Retinal pigment epithelial cell (primary cell): ENCODE data around the gene RNF126.
"Not testable (repeated sequence)": the region's sequence is repeated elsewhere in the genome, so short reads cannot be mapped to it uniquely, and the experiment has no call there.

Experiments
- DNase-seq: peaks from one replicate; pipeline ENCODE4 v3.0.0-alpha.2; 2010; ENCODE audit warnings: low read depth
- H3K4me3 ChIP-seq: 2 replicates; pipeline ENCODE4 v1.5.1; 2011; ENCODE audit warnings: mild to moderate bottlenecking, low read length, control low read depth, moderate library complexity
- TF ChIP-seq, protein P1 (sequence below): conservative IDR thresholded peaks from 2 replicates; pipeline ENCODE4 v1.5.1; 2011; ENCODE audit warnings: low read depth, low read length, control low read depth, inconsistent platforms

RNF126 gene

DNA sequence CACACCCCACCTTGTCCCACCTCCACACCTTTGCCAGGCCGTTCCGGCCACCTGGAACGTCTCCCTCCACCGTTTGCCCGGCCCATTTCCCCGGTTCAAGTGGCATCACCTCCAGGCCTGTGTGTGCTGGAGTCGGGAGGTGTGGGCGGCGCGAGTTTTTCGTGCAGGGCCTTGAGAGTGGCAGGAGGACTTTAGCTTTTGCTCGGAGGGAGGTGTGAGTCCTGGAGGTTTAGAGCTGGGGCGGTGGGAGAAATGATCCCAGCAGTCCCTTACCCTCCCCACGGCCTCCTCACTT lies 41.4 kb upstream of the RNF126 start:
- TF ChIP-seq, protein P1, sequence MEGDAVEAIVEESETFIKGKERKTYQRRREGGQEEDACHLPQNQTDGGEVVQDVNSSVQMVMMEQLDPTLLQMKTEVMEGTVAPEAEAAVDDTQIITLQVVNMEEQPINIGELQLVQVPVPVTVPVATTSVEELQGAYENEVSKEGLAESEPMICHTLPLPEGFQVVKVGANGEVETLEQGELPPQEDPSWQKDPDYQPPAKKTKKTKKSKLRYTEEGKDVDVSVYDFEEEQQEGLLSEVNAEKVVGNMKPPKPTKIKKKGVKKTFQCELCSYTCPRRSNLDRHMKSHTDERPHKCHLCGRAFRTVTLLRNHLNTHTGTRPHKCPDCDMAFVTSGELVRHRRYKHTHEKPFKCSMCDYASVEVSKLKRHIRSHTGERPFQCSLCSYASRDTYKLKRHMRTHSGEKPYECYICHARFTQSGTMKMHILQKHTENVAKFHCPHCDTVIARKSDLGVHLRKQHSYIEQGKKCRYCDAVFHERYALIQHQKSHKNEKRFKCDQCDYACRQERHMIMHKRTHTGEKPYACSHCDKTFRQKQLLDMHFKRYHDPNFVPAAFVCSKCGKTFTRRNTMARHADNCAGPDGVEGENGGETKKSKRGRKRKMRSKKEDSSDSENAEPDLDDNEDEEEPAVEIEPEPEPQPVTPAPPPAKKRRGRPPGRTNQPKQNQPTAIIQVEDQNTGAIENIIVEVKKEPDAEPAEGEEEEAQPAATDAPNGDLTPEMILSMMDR = no peak
- H3K4me3 ChIP-seq = no peak overlapping the region
- no peak for DNase-seq

DNA sequence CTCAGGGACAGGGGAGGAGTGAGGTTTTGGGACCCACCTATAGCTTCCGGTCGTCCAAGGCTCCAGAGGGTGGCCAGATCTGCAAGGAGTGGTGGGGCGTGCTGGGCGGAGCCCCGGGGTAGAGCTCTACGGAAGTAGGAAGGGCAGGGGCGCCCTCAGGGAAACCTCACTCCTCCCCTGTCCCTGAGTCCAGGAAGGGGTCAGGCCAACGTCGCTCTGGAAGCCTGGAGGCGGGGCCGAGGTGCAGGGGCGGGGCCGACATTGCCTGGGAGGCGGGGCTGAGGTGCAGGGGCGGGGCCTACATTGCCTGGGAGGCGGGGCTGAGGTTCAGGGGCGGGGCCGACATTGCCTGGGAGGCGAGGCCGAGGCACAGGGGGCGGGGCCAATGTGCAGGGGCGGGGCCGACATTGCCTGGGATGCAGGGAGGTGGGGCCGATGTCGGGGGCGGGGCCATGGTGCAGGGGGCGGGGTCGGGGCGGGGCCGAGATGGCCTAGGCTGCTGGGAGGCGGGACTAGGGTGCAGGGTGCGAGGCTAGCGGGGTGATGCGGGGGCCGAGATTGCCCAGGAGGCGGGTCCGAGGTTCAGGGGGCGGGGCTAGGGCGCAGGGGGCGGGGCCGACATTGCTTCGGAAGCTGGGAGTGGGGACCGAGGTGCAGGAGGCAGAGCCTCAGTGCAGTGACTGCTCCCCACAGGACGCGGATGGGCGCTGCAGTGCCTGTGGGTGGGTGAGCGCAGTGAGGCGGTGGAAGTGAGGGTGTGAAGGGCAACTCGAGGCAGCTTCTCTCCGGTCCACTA lies 40.8 kb upstream of the RNF126 start:
- H3K4me3 ChIP-seq = no peak overlapping the region
- DNase-seq = no peak
- TF ChIP-seq, protein P1 = no peak

DNA sequence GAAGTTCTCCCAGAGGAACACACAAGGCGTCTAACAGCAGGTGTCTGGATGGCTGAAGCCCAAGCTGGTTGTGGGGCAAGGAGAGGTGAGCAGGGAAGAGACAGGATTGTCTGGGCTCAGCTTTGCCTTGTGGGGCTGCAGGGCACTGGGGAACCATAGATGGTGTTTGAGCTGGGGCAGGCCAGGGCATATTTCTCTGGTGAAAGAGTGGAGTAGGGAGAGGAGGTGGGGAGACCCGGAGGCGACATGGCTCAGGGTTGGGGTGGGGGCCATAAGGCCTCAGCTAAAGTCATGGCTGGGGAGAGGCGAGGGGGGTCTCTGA lies 40.3 kb upstream of the RNF126 start:
- DNase-seq = no peak
- H3K4me3 ChIP-seq = no peak overlapping the region
- TF ChIP-seq, protein P1 = no peak

DNA sequence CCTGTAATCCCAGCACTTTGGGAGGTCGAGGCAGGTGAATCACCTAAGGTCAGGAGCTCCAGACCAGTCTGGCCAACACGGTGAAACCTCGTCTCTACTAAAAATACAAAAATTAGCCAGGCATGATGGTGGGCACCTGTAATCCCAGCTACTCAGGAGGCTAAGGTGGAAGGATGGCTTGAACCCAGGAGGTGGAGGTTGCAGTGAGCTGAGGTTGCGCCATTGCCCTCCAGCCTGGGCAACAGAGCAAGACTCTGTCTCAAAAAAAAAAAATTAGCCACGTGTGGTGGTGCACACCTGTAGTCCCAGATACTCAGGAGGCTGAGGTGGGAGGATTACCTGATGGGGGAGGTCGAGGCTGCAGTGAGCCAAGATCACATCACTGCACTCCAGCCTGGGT lies 39.8 kb upstream of the RNF126 start:
- not testable (repeated sequence) for H3K4me3 ChIP-seq, DNase-seq

DNA sequence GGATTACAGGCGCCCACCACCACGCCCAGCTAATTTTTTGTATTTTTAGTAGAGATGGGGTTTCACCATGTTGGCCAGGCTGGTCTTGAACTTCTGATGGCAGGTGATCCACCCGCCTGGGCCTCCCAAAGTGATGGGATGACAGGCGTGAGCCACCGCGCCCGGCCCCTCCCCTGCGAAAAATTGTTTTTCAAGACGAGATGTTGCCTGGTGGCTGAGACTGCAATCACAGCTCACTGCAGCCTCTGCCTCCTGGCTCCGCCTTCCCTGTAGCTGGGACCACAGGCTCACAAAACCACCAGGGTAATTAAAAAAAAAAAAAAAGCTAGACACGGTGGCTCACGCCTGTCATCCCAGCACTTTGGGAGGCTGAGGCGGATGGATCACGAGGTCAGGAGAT lies 36.9 kb upstream of the RNF126 start:
- DNase-seq = not testable (repeated sequence)

DNA sequence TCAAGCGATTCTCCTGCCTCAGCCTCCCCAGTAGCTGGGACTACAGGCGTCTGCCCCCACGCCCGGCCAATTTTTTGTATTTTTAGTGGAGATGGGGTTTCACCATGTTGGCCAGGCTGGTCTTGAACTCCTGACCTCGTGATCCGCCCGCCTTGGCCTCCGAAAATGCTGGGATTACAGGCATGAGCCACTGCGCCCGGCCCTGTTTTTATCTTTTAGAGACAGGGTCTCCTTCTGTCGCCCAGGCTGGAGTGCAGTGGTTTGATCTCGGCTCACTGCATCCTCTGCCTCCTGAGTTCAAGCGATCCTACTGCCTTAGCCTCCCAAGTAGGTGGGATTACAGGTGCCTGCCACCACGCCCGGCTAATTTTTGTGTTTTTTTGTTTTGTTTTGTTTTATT lies 35.5 kb upstream of the RNF126 start:
- DNase-seq, H3K4me3 ChIP-seq: not testable (repeated sequence)

More for the DNA sequence above, 36.9 kb upstream of the RNF126 start:
- H3K4me3 ChIP-seq = not testable (repeated sequence)

DNA sequence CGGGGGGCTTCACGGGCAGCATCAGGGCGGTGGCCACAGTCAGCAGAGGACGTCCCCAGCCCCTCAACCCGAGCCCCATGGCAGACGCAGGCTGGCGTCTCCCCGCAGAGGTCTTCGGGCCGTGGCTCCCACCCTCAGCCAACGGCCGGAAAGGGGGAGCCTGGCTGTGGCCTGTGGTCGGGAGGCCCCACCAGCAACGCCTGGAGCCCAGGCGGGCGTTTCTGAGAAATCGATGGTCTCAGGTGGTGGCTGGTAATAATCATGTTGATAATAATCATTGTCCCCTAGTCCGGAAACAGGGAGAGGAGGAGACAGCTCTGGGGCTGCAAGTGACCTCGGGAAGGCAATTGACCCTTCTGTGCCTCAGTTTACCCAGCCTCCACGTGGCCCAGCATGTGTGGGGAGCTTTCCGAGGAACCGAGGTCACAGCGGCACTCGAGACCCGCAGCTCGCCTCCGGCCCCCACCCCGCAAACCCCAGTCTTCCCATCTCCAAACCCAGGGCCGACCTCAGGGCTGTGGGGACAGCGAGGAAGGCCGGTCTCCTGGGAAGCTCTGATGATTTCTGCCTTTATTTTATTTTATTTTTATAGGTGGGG lies 32.4 kb upstream of the RNF126 start, which contains the start of gene PRSS57:
Gene PRSS57, minus strand, starts transcription at position 101 of the 598 bp plus-strand sequence. Its CDS starts 22 bp downstream, at position 79.
- H3K4me3 ChIP-seq = no peak within 1 kb of the TSS
- TF ChIP-seq, protein P1 = no peak
- no peak for DNase-seq

DNA sequence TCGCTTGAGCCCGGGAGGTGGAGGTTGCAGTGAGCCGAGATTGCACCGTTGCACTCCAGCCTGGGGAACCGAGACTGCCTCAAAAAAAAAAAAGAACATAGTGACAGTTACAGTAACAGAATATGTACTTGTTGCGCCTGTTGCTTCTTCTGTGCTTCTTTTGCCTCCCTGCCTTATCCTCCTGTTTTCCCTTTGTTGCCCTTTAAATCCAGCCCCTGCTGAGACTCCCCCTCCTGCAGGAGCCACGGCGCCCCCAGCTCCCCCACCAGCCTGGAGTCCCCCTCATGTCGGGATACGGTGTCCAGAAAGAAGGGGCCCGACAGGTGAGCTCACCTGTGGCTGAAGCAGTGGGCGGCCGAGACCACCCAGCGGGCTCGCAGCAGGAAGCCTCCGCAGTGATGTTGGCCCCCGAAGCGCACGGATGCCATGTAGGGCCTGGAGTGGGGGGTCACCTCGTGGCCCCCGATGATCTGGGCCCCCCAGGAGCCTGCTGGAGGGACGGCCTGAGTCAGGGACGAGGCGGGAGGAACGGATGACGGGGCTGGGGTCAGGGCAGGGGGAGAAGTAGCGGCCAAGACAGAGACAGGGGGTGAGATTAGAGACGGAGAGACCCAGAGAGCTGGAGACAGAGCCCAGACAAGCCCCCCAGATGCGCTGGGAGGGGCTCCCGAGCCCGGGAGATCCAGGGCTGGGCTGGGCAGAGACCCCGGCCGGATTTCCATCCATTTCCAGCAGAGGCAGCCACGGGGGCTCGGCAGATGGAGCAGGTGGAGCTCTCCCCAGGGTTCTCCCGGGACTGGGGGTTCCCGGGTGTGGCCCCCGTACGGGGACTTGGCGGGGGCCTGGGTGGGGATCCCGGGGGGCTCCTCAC lies 31.7 kb upstream of the RNF126 start:
- no peak overlapping the region for H3K4me3 ChIP-seq
- DNase-seq = no peak
- TF ChIP-seq, protein P1 = no peak
